Stomach (tissue), 9 donors: Measurements from ENCODE around the gene PPFIA1. TPM values are rescaled to one million over a fixed set of nuclear protein-coding genes. Genes with fewer than 3 reads are reported as not detected.

Experiments
- DNase-seq, 2 donors: peaks; one replicate each; pipeline versions ENCODE4 v3.0.0 to v3.0.0-alpha.2; 2013 to 2019
- H3K27ac ChIP-seq, 5 donors: fragments of 200-600 bp in 4 of 5; sonication (generic) in 4 of 5; one replicate each; pipeline ENCODE4 v1.5.1; 2013 to 2019; ENCODE audit warnings: mild to moderate bottlenecking in 1 of 5, moderate library complexity in 1 of 5
- H3K27me3 ChIP-seq, 3 donors: fragments of 200-600 bp; sonication (generic); one replicate each; pipeline ENCODE4 v1.5.1; 2017 to 2019; ENCODE audit warnings: mixed run types in 1 of 3
- H3K36me3 ChIP-seq, 4 donors: fragments of 200-600 bp; sonication (generic); 1 replicate in 3 of 4; 2 replicates in 1 of 4; pipeline ENCODE4 v1.5.1; 2016 to 2019
- H3K4me1 ChIP-seq, 4 donors: fragments of 200-600 bp; sonication (generic); one replicate each; pipeline ENCODE4 v1.5.1; 2016 to 2019
- H3K4me3 ChIP-seq, 4 donors: fragments of 200-600 bp; sonication (generic) in 3 of 4; one replicate each; pipeline ENCODE4 v1.5.1; 2016 to 2019; ENCODE audit warnings: mild to moderate bottlenecking in 1 of 4
- H3K9me3 ChIP-seq, 4 donors: fragments of 200-600 bp; sonication (generic); one replicate each; pipeline ENCODE4 v1.5.1; 2016 to 2019
- EP300 ChIP-seq: sonication (generic); formaldehyde crosslinking; IDR thresholded peaks from one replicate; pipeline ENCODE4 v1.6.1; 2017; ENCODE audit warnings: antibody characterized with exemption
- POLR2A ChIP-seq, 4 donors: fragments of 450-650 bp; IDR thresholded peaks; one replicate each; pipeline ENCODE4 v1.6.1; 2016; ENCODE audit warnings: antibody characterized with exemption in 4 of 4, control low read depth in 2 of 4, mild to moderate bottlenecking in 1 of 4, moderate library complexity in 1 of 4
- POLR2AphosphoS5 ChIP-seq, 3 donors: sonication (generic); formaldehyde crosslinking; IDR thresholded peaks; one replicate each; pipeline ENCODE4 v1.6.1; 2016; ENCODE audit warnings: antibody characterized with exemption in 3 of 3
- WGBS, 5 donors: extraction: QIAGEN DNeasy Blood & Tissue Kit in 3 of 5; methylation state at CpG; one replicate each; pipeline versions ENCODE4 v1.1.5 to v1.1.7; 2013 to 2018; 5-methylcytosine and 5-hydroxymethylcytosine counted together
- intact Hi-C: fragments of 100-400 bp; cut with DNase I; formaldehyde crosslinking; loops from one replicate; pipeline ENCODE4 v1.15.1; 2023; ENCODE audit warnings: low total_unique reads
- polyA plus RNA-seq, 3 donors: library from polyadenylated mRNA; stranded (reverse); fragments of 200-250 nt; gene quantifications; one replicate each; pipeline ENCODE4 v1.2.3, GENCODE V29; 2013
- total RNA-seq, 5 donors: library from RNA; depleted of rRNA; stranded (reverse); fragments of >200 nt; gene quantifications; one replicate each; pipeline versions ENCODE4 v1.1.0 to v1.2.3, GENCODE V29; 2014 to 2016
- TF ChIP-seq, protein P1 (sequence below), 7 experiments: fragments of 450-650 bp in 4 of 7; fragments of 200-600 bp in 3 of 7; sonication (generic) in 3 of 7; IDR thresholded peaks; one replicate each; pipeline ENCODE4 v1.5.1; 2016 to 2019; ENCODE audit warnings: antibody characterized with exemption in 7 of 7, control low read depth in 2 of 7, mild to moderate bottlenecking in 1 of 7
- donor health status: healthy with polysubstance abuse.
- donor health status: Bipolar disorder and iron deficiency.
- donor health status: healthy.

The PPFIA1 gene
- total and polyA plus RNA-seq, 8 donors = 10.8 to 108 (median 35.5) TPM

DNA sequence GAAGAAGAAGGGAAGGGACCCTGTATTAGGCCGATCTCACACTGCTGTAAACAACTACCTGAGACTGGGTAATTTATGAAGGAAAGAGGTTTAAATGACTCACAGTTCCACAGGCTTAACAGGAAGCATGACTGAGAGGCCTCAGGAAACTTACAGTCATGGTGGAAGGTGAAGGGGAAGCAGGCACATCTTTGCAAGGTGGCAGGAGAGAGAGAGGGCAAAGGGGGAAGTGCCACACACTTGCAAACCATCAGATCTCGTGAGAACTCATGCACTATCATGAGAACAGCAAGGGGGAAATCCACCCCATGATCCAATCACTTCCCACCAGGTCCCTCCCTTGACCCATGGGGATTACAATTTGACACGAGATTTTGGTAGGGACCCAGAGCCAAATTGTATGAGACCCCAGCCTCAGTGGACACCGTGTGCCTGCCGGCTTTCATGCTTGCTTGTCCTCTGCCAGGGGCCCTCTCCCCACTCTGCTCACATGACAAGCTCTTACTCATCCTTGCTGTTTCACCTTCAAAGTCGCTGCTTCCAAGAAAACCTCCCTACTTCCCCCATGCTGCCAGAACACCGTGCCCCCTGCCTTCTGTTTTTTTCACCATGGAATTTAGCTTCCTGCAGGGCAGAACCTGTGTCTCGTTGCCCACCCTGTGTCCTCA is 23.3 kb upstream of the PPFIA1 start:
- 55 to 67% (median 65%) methylated on average over 8 of the region's 8 CpGs for WGBS, 5 donors
- Histone ChIP-seq H3K36me3 (no peaks in the 10 kb centered on the region), H3K27ac (no peak overlapping the region), H3K4me1 (no peaks in the 10 kb centered on the region), H3K4me3 (no peak overlapping the region), H3K9me3 (no peaks in the 10 kb centered on the region), H3K27me3 (peaks cover 0 to 6% (median 0%) of the 10 kb centered on the region in 3 donors)
- intact Hi-C loops = no loop called here
- DNase-seq = no peak
- no peak for TF ChIP-seq POLR2AphosphoS5 (IDR thresholded peaks at IDR 0.05)
- TF ChIP-seq POLR2A (IDR thresholded peaks at IDR 0.05) = no peak
- TF ChIP-seq, protein P1, sequence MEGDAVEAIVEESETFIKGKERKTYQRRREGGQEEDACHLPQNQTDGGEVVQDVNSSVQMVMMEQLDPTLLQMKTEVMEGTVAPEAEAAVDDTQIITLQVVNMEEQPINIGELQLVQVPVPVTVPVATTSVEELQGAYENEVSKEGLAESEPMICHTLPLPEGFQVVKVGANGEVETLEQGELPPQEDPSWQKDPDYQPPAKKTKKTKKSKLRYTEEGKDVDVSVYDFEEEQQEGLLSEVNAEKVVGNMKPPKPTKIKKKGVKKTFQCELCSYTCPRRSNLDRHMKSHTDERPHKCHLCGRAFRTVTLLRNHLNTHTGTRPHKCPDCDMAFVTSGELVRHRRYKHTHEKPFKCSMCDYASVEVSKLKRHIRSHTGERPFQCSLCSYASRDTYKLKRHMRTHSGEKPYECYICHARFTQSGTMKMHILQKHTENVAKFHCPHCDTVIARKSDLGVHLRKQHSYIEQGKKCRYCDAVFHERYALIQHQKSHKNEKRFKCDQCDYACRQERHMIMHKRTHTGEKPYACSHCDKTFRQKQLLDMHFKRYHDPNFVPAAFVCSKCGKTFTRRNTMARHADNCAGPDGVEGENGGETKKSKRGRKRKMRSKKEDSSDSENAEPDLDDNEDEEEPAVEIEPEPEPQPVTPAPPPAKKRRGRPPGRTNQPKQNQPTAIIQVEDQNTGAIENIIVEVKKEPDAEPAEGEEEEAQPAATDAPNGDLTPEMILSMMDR (IDR thresholded peaks at IDR 0.05) = no peak
- TF ChIP-seq EP300 = no peak

DNA sequence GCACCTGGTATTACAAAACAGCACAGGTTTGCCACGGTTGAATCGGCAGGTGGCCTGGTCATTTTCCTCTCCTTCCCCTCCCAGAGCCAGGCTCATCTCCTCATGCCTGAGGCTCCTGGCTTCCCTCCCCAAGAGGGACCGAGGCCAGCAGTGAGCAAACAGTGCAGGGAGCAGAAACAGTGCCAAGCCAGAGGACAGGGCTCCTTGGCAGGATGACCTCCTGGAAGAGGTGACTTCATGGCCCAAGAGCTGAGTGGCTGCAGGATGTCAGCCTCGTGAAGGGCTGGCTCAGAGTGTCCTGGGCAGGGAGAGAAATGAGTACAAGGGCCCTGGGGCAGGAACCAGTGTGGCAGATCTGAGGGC is 22.8 kb upstream of the PPFIA1 start:
- intact Hi-C loops = no loop called here
- Histone ChIP-seq H3K9me3 (no peaks in the 10 kb centered on the region), H3K27ac (no peak overlapping the region), H3K27me3 (peaks cover 0 to 6% (median 0%) of the 10 kb centered on the region in 3 donors), H3K36me3 (no peaks in the 10 kb centered on the region), H3K4me1 (no peaks in the 10 kb centered on the region), H3K4me3 (no peak overlapping the region)
- no peak for TF ChIP-seq POLR2AphosphoS5 (IDR thresholded peaks at IDR 0.05)
- TF ChIP-seq EP300 = no peak
- TF ChIP-seq, protein P1 (IDR thresholded peaks at IDR 0.05) = no peak
- no peak for TF ChIP-seq POLR2A (IDR thresholded peaks at IDR 0.05)
- DNase-seq = peak in 1 of 2 donors; percentile 44
- 44 to 53% (median 49%) methylated on average over 4 of the region's 4 CpGs for WGBS, 5 donors

DNA sequence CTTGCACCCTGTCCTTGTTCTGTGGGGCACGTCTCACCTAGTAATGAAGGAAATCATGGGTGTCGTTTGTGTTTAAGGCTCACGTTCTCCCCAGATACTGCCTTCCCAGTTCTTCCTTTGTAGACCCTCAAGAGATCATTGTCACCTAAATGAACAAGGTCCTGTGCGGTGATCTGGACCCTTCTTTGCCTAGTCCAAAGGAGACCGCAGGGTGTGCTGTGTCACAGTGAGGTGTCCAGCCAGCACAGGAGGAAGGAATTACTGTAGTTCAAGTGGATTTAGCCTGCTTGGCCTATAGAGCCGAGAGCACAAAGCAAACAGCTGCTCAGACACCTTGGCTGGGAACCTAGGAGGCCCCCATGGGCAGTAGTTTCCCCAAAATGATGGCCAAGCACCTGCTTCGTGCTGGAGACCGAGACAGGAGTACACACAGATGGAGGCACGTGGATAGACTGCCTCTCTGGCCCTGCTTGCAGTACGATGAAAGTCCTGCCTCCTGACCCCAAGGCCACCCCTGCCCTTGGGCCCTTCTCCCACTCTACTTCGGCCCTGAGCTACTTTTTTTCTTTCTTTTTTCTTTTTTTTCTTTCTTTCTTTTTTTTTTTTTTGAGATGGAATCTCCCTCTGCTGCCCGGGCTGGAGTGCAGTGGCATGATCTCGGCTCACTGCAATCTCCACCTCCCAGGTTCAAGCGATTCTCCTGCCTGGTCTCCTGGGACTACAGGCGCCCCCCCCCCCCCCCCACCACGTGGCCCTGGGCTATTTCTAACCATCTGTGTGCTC is 19.4 kb upstream of the PPFIA1 start:
- no peaks in the 10 kb centered on the region for H3K36me3 ChIP-seq
- WGBS, 5 donors = 68 to 74% (median 70%) methylated on average over 12 to 15 of the region's 16 CpGs
- no peak for TF ChIP-seq POLR2A (IDR thresholded peaks at IDR 0.05)
- no peak for TF ChIP-seq EP300
- TF ChIP-seq, protein P1 (IDR thresholded peaks at IDR 0.05) = no peak
- H3K27ac ChIP-seq = no peak overlapping the region
- intact Hi-C loops = no loop called here
- no peaks in the 10 kb centered on the region for H3K9me3 ChIP-seq
- no peak overlapping the region for H3K4me3 ChIP-seq
- no peaks in the 10 kb centered on the region for H3K4me1 ChIP-seq
- peaks cover 0 to 7% (median 0%) of the 10 kb centered on the region in 3 donors for H3K27me3 ChIP-seq
- DNase-seq = no peak

DNA sequence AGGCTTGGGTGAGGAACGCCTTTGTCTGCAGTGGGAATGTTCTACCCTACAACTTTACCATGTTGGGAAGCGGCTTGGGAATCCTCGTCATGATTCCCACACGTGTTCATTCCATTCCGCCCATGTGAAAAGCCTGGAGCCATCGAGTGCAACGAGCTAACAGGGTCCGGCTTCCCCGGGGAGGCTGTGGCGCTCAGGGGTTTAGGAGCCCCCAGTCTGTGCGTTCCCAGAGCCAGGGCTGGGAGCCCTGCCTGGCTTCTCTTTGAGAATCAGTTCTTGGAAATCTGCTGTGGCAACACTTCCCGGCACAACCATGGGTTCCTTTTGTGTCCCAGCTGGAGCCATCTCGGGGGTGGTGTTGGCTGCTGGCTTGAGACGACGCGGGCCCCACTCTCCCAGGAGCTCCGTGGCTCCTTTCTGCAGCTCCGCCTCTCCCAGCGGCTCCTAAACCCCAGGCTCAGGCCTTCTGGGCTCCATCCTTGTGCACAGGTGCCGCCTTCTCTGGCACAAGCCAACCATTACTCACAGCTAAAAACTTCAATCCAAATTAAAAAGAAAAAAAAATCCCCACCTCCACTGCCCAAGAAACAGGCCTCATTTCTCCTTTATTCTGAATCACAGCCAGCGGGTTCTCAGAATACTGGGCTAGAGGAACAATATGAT is 18.7 kb upstream of the PPFIA1 start:
- intact Hi-C loops = no loop called here
- no peak overlapping the region for H3K27ac ChIP-seq
- no peak for DNase-seq
- H3K36me3 ChIP-seq = no peaks in the 10 kb centered on the region
- peaks cover 0 to 7% (median 0%) of the 10 kb centered on the region in 3 donors for H3K27me3 ChIP-seq
- 76 to 88% (median 80%) methylated on average over 12 to 21 of the region's 21 CpGs for WGBS, 5 donors
- no peaks in the 10 kb centered on the region for H3K9me3 ChIP-seq
- H3K4me3 ChIP-seq = no peak overlapping the region
- H3K4me1 ChIP-seq = no peaks in the 10 kb centered on the region
- TF ChIP-seq POLR2A (IDR thresholded peaks at IDR 0.05) (no peak), EP300 (no peak), POLR2AphosphoS5 (IDR thresholded peaks at IDR 0.05) (no peak)
- TF ChIP-seq, protein P1 (IDR thresholded peaks at IDR 0.05) = no peak
